HG02852 (cell line): ENCODE measurements around the gene DNAH8.

Source experiments
- ATAC-seq: cut with Tn5 transposase; IDR thresholded peaks from one replicate; pipeline ENCODE4 v1.9.1; 2021; ENCODE audit warnings: mild to moderate bottlenecking, moderate library complexity; ENCODE audit not compliant: unreplicated experiment

Gene DNAH8

GRCh38 chr6:38944655-38945279 lies 229.7 kb downstream of the DNAH8 start:
- no peak for ATAC-seq

GRCh38 chr6:38955861-38956260 lies 240.8 kb downstream of the DNAH8 start:
- no peak for ATAC-seq

- no peak for ATAC-seq
Observed at GRCh38 chr6:38957426-38957825, 242.3 kb downstream of the DNAH8 start.

GRCh38 chr6:38959138-38959537 lies 244.0 kb downstream of the DNAH8 start:
- ATAC-seq = no peak

GRCh38 chr6:38968702-38969149 lies 253.6 kb downstream of the DNAH8 start:
- no peak for ATAC-seq

GRCh38 chr6:38973178-38974057 lies 258.3 kb downstream of the DNAH8 start:
- no peak for ATAC-seq

- ATAC-seq = no peak
Observed at GRCh38 chr6:38974389-38975151, 259.5 kb downstream of the DNAH8 start.

- ATAC-seq = no peak
Observed at GRCh38 chr6:38975621-38976049, 260.5 kb downstream of the DNAH8 start.

GRCh38 chr6:38976051-38976450 lies 260.9 kb downstream of the DNAH8 start:
- ATAC-seq = no peak

- no peak for ATAC-seq
Observed at GRCh38 chr6:38976801-38977500, 261.8 kb downstream of the DNAH8 start.

- no peak for ATAC-seq
Observed at GRCh38 chr6:38978139-38978704, 263.1 kb downstream of the DNAH8 start.

- no peak for ATAC-seq
Observed at GRCh38 chr6:38982470-38982869, 267.4 kb downstream of the DNAH8 start.

GRCh38 chr6:38984723-38985122 lies 269.6 kb downstream of the DNAH8 start:
- no peak for ATAC-seq

GRCh38 chr6:38985839-38986238 lies 270.7 kb downstream of the DNAH8 start:
- ATAC-seq = no peak

- no peak for ATAC-seq
Observed at GRCh38 chr6:38987503-38987902, 272.4 kb downstream of the DNAH8 start.

GRCh38 chr6:38988736-38989449 lies 273.8 kb downstream of the DNAH8 start:
- no peak for ATAC-seq

- ATAC-seq = no peak
Observed at GRCh38 chr6:38990475-38990874, 275.4 kb downstream of the DNAH8 start.

GRCh38 chr6:38996676-38997075 lies 281.6 kb downstream of the DNAH8 start:
- ATAC-seq = no peak

GRCh38 chr6:38997128-38997761 lies 282.1 kb downstream of the DNAH8 start:
- ATAC-seq = no peak
